Lung (tissue), 12 donors: Measurements from ENCODE around the gene TMEM266. TPM values are rescaled to one million over a fixed set of nuclear protein-coding genes. Genes with fewer than 3 reads are reported as not detected.

Experiments used
- ATAC-seq: fragments of 200-7000 bp; cut with Tn5 transposase; one replicate; pipeline ENCODE4 v1.9.1; 2020; ENCODE audit warnings: moderate number of reproducible peaks; ENCODE audit not compliant: insufficient read depth, low FRiP score
- DNase-seq, 3 donors: peaks; one replicate each; pipeline ENCODE4 v3.0.0-alpha.2; 2013 to 2017
- H3K27ac ChIP-seq, 2 donors: one replicate each; pipeline ENCODE4 v1.5.1; 2013; ENCODE audit warnings: mild to moderate bottlenecking in 2 of 2, moderate library complexity in 2 of 2, control low read depth in 1 of 2, inconsistent platforms in 1 of 2, low read depth in 1 of 2, low read length in 1 of 2
- H3K27me3 ChIP-seq, 3 donors: one replicate each; pipeline ENCODE4 v1.5.1; 2013; ENCODE audit warnings: low read length in 2 of 3; ENCODE audit not compliant: control insufficient read depth in 3 of 3, insufficient read depth in 3 of 3
- H3K36me3 ChIP-seq, 4 donors: one replicate each; pipeline ENCODE4 v1.5.1; 2013; ENCODE audit warnings: low read length in 4 of 4, mild to moderate bottlenecking in 1 of 4, moderate library complexity in 1 of 4; ENCODE audit not compliant: control insufficient read depth in 4 of 4, insufficient read depth in 4 of 4
- H3K4me1 ChIP-seq, 5 donors: one replicate each; pipeline ENCODE4 v1.5.1; 2013; ENCODE audit warnings: low read length in 5 of 5, mild to moderate bottlenecking in 2 of 5, moderate library complexity in 1 of 5; ENCODE audit not compliant: control insufficient read depth in 5 of 5, insufficient read depth in 5 of 5
- H3K4me3 ChIP-seq: one replicate; pipeline ENCODE4 v1.5.1; 2013; ENCODE audit warnings: mild to moderate bottlenecking, control low read depth, moderate library complexity
- H3K9ac ChIP-seq, 2 donors: one replicate each; pipeline ENCODE4 v1.5.1; 2013; ENCODE audit warnings: low read length in 2 of 2, control low read depth in 1 of 2; ENCODE audit not compliant: insufficient read depth in 1 of 2
- H3K9me3 ChIP-seq, 4 donors: one replicate each; pipeline ENCODE4 v1.5.1; 2013; ENCODE audit warnings: low read length in 3 of 4, mild to moderate bottlenecking in 1 of 4, moderate library complexity in 1 of 4; ENCODE audit not compliant: control insufficient read depth in 4 of 4, insufficient read depth in 3 of 4
- WGBS, 2 donors: extraction: QIAGEN DNeasy Blood & Tissue Kit; methylation state at CpG; one replicate each; pipeline ENCODE4 v1.1.7; 2013; 5-methylcytosine and 5-hydroxymethylcytosine counted together
- polyA plus RNA-seq, 2 donors: library from polyadenylated mRNA; stranded (reverse); fragments of 200-250 nt; gene quantifications; one replicate each; pipeline ENCODE4 v1.2.1, GENCODE V29; 2013
- total RNA-seq, 2 donors: library from RNA; depleted of rRNA in 1 of 2; stranded (reverse); fragments of >200 nt in 1 of 2; gene quantifications; one replicate each; pipeline ENCODE4 v1.2.1, GENCODE V29; 2014 to 2021
- TF ChIP-seq, protein P1 (sequence below): IDR thresholded peaks from 2 replicates; pipeline ENCODE4 v1.5.1; 2012; ENCODE audit warnings: mild to moderate bottlenecking; ENCODE audit errors: control extremely low read depth, extremely low read depth
- donor health status: control.
- donor health status: control.
- donor health status: Bipolar disorder and iron deficiency.
- donor health status: healthy.
- donor health status: DM: yes; HTN: yes; CAD: no.

TMEM266 gene
- total and polyA plus RNA-seq, 4 donors: 1.1 to 4.4 (median 1.5) TPM

DNA sequence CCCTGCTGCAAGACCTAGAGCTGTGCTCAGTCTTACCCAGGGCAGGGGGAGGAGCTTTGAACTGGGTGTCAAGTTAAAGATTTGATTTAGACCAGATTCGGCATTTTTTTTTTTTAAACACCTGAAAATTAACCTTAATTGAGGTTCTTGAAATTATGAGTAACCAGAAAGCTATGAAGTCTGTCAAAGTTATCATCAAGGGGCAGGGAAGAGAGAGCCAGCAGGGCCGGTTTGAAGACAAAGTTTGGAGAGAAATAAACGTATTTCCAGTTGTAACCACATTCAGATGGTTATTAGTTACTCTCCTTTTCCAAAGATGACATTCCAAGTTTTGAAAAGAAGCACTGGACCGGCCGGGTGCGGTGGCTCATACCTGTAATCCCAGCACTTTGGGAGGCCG lies 12.0 kb downstream of the TMEM266 start:
- no peak overlapping the region for H3K4me3 ChIP-seq
- no peak for ATAC-seq
- 83 to 88% methylated on average over 7 of the region's 7 CpGs for WGBS, 2 donors
- no peaks in the 10 kb centered on the region for H3K27me3 ChIP-seq
- H3K9me3 ChIP-seq: no peaks in the 10 kb centered on the region
- no peak overlapping the region for H3K9ac ChIP-seq
- peaks cover 0 to 3% (median 0%) of the 10 kb centered on the region in 5 donors for H3K4me1 ChIP-seq
- H3K36me3 ChIP-seq: no peaks in the 10 kb centered on the region
- DNase-seq: no peak
- TF ChIP-seq, protein P1, sequence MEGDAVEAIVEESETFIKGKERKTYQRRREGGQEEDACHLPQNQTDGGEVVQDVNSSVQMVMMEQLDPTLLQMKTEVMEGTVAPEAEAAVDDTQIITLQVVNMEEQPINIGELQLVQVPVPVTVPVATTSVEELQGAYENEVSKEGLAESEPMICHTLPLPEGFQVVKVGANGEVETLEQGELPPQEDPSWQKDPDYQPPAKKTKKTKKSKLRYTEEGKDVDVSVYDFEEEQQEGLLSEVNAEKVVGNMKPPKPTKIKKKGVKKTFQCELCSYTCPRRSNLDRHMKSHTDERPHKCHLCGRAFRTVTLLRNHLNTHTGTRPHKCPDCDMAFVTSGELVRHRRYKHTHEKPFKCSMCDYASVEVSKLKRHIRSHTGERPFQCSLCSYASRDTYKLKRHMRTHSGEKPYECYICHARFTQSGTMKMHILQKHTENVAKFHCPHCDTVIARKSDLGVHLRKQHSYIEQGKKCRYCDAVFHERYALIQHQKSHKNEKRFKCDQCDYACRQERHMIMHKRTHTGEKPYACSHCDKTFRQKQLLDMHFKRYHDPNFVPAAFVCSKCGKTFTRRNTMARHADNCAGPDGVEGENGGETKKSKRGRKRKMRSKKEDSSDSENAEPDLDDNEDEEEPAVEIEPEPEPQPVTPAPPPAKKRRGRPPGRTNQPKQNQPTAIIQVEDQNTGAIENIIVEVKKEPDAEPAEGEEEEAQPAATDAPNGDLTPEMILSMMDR: no peak
- no peak overlapping the region for H3K27ac ChIP-seq

- Histone ChIP-seq H3K9me3 (no peaks in the 10 kb centered on the region), H3K9ac (no peak overlapping the region), H3K27me3 (no peaks in the 10 kb centered on the region), H3K36me3 (no peaks in the 10 kb centered on the region), H3K27ac (no peak overlapping the region), H3K4me1 (peaks cover 0 to 3% (median 0%) of the 10 kb centered on the region in 5 donors), H3K4me3 (no peak overlapping the region)
- DNase-seq: no peak
- WGBS, 2 donors: 72 to 78% methylated on average over 2 of the region's 2 CpGs
- ATAC-seq: no peak
- TF ChIP-seq, protein P1: no peak
These were observed 13.8 kb downstream of the TMEM266 start for GRCh38 chr15:76073554-76073953.

DNA sequence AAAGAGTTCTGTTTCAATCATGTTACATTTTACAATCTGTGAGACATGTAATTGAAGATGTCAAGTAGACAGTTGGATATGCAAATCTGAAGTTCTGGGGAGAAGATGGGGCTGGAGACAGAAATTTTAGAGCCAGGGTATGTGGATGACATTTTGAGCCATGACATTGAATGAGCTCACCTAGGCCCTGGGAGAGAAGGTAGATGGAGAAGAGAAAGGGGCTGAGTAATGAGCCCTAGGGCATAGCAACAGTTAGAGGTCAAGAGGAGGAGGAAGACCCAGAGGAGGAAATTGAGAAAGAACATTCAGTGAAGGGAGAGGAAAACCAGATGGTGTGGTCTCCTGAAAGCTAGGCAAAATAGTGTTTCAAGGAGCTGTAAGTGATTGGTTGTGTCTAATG lies 15.3 kb downstream of the TMEM266 start:
- TF ChIP-seq, protein P1: no peak
- H3K36me3 ChIP-seq: no peaks in the 10 kb centered on the region
- no peaks in the 10 kb centered on the region for H3K27me3 ChIP-seq
- no peak overlapping the region for H3K27ac ChIP-seq
- DNase-seq (no peak), ATAC-seq (no peak)
- H3K4me1 ChIP-seq: peaks cover 0 to 3% (median 0%) of the 10 kb centered on the region in 5 donors
- no peak overlapping the region for H3K4me3 ChIP-seq
- H3K9ac ChIP-seq: no peak overlapping the region
- H3K9me3 ChIP-seq: no peaks in the 10 kb centered on the region

DNA sequence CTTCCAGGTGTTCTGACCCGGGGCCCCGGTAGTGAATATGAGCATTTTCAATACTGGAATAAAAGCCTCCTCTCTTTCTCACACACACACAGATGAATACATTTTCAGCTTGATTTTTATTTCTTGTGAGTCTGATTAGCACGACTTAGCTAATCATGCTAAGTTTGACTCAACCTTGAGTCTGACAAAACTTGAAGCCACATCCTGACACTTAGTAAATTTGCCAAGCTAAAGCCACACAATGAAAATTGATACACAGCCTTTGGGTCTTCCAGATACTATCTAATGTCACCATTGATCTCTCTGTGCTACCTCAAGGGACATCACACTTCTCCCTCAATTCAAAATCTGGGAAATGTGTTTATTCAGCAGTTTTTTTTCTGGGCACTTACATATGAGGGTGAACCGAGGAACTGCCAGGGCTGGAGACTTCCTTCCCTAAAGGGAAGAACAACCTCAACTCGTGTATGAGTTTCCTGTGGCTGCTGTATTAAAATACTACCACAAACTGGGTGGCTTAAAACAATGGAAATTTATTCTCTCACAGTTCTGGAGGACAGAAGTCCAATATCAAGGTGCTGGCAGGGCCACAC lies 18.6 kb downstream of the TMEM266 start:
- DNase-seq: no peak
- TF ChIP-seq, protein P1: no peak
- no peak for ATAC-seq
- Histone ChIP-seq H3K27ac (no peak overlapping the region), H3K27me3 (no peaks in the 10 kb centered on the region), H3K4me1 (no peaks in the 10 kb centered on the region), H3K4me3 (no peak overlapping the region), H3K9ac (no peak overlapping the region), H3K36me3 (no peaks in the 10 kb centered on the region), H3K9me3 (no peaks in the 10 kb centered on the region)
- 45 to 60% methylated on average over 5 of the region's 5 CpGs for WGBS, 2 donors
